Stimulated activated CD4-positive, alpha-beta T cell treated with anti-CD3 and anti-CD28 coated beads, Interleukin-15, amount 100 ng/mL, for 24 hours (primary cell): Measurements from ENCODE around the gene CIB1.
"Not testable (repeated sequence)": the region's sequence is repeated elsewhere in the genome, so short reads cannot be mapped to it uniquely, and the experiment has no call there.

ENCODE experiments used
- DNase-seq: peaks from one replicate; pipeline ENCODE4 v3.0.0-alpha.2; 2020

CIB1 gene

GRCh38 chr15:90191344-90191687 lies 42.4 kb downstream of the CIB1 start:
- no peak for DNase-seq

GRCh38 chr15:90190606-90191343 lies 43.0 kb downstream of the CIB1 start:
- DNase-seq = no peak

GRCh38 chr15:90189781-90190467 lies 43.8 kb downstream of the CIB1 start:
- DNase-seq = no peak

- no peak for DNase-seq
Observed at GRCh38 chr15:90188914-90189748, 44.6 kb downstream of the CIB1 start.

- not testable (repeated sequence) for DNase-seq
Observed at GRCh38 chr15:90188065-90188464, 45.7 kb downstream of the CIB1 start.

- no peak for DNase-seq
Observed at GRCh38 chr15:90187257-90187868, 46.4 kb downstream of the CIB1 start.

GRCh38 chr15:90184786-90185704 lies 48.7 kb downstream of the CIB1 start:
- DNase-seq = peak; percentile 67

- DNase-seq = peak; percentile 50
Observed at GRCh38 chr15:90184119-90184785, 49.5 kb downstream of the CIB1 start.

- no peak for DNase-seq
Observed at GRCh38 chr15:90181776-90182175, 52.0 kb downstream of the CIB1 start.
